Measurements from ENCODE around the gene POLR3G. TPM values are rescaled to one million over a fixed set of nuclear protein-coding genes. Genes with fewer than 3 reads are reported as not detected.

Gene POLR3G
- total and polyA plus RNA-seq, 7 donors: 1.0 to 4.9 (median 1.8) TPM

DNA sequence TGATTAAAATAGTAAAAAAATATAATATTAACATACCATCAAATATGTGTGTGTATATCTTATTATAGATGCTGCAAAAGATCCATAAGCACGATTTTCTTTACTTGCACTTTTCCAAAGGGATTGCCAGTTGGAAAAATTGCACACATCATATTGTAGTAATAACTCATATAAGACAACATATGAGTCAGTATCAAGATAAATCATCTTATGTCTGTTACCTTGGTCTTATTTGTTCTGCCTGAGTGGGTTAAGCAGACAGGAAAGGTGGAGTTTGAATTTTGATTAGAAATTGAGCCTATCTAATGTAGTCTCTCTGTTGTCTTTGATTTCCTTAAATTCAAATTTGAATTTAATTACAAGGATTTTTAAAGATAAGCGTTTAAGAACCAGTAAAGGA is 30.1 kb downstream of the POLR3G start:
- DNase-seq: no peak
- Histone ChIP-seq H3K27ac (no peak overlapping the region), H3K4me3 (no peak overlapping the region), H3K27me3 (ENCODE audit: insufficient read depth in 3 of 3, low read length in 2 of 3) (no peaks in the 10 kb centered on the region), H3K36me3 (ENCODE audit: insufficient read depth in 1 of 2, low read depth in 1 of 2) (no peaks in the 10 kb centered on the region), H3K4me1 (no peaks in the 10 kb centered on the region), H3K9me3 (no peaks in the 10 kb centered on the region)
- intact Hi-C loops (cut with DNase I): no loop called here
- TF ChIP-seq, protein P1, sequence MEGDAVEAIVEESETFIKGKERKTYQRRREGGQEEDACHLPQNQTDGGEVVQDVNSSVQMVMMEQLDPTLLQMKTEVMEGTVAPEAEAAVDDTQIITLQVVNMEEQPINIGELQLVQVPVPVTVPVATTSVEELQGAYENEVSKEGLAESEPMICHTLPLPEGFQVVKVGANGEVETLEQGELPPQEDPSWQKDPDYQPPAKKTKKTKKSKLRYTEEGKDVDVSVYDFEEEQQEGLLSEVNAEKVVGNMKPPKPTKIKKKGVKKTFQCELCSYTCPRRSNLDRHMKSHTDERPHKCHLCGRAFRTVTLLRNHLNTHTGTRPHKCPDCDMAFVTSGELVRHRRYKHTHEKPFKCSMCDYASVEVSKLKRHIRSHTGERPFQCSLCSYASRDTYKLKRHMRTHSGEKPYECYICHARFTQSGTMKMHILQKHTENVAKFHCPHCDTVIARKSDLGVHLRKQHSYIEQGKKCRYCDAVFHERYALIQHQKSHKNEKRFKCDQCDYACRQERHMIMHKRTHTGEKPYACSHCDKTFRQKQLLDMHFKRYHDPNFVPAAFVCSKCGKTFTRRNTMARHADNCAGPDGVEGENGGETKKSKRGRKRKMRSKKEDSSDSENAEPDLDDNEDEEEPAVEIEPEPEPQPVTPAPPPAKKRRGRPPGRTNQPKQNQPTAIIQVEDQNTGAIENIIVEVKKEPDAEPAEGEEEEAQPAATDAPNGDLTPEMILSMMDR (IDR thresholded peaks at IDR 0.05): no peak
- ATAC-seq: no peak
- WGBS, 3 donors: 86 to 95% (median 92%) methylated on average over 2 of the region's 2 CpGs

DNA sequence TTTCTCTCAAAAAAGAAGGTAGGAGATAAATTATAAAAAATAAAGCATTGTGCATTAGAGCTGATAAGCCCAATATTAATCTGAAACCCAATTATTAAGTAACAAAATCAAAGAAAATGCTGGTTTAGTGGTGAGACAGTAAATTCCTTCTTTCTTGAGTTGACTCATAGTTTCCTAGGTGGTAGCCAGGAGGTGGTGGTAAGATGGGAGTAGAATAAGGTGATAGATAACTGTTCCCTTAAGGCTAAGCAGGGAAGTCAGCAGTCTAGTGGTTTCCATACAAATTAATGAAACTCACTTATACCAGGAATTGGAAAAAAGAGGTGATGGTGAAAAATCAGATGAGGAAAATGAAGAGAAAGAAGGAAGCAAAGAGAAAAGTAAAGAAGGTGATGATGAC is 31.6 kb downstream of the POLR3G start:
- Histone ChIP-seq H3K36me3 (ENCODE audit: insufficient read depth in 1 of 2, low read depth in 1 of 2) (no peaks in the 10 kb centered on the region), H3K27me3 (ENCODE audit: insufficient read depth in 3 of 3, low read length in 2 of 3) (no peaks in the 10 kb centered on the region), H3K4me1 (no peaks in the 10 kb centered on the region), H3K4me3 (no peak overlapping the region), H3K27ac (no peak overlapping the region), H3K9me3 (no peaks in the 10 kb centered on the region)
- intact Hi-C loops (cut with DNase I): no loop called here
- ATAC-seq (no peak), DNase-seq (no peak)
- TF ChIP-seq, protein P1 (IDR thresholded peaks at IDR 0.05): no peak

DNA sequence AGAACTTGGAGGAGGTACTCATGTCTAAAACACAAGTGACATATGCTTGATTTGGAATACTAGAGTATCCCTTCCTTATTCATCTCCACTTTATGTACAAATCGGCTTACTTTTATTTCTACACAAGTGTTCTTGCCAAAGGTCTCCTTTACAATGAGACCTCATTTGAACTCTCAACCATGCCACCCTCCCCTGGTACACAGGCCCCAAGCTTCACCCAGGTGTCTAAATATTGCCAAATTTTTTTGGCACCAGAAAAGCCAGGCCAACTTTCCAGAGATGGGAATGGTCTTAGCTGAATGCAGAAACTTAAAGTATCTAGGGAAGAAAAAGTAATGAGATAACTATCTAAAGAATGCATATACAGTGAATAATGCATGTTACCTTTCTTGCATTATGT is 35.8 kb downstream of the POLR3G start:
- H3K36me3 ChIP-seq (ENCODE audit: insufficient read depth in 1 of 2, low read depth in 1 of 2): peaks cover 0 to 3% of the 10 kb centered on the region in 2 donors
- intact Hi-C loops (cut with DNase I): no loop called here
- no peak overlapping the region for H3K27ac ChIP-seq
- H3K4me1 ChIP-seq: no peaks in the 10 kb centered on the region
- ATAC-seq: no peak
- TF ChIP-seq, protein P1 (IDR thresholded peaks at IDR 0.05): no peak
- DNase-seq: no peak
- no peak overlapping the region for H3K4me3 ChIP-seq
- WGBS, 3 donors: 95 to 100% (median 100%) methylated on average over 1 of the region's 1 CpG
- no peaks in the 10 kb centered on the region for H3K27me3 ChIP-seq (ENCODE audit: insufficient read depth in 3 of 3, low read length in 2 of 3)
- H3K9me3 ChIP-seq: no peaks in the 10 kb centered on the region

DNA sequence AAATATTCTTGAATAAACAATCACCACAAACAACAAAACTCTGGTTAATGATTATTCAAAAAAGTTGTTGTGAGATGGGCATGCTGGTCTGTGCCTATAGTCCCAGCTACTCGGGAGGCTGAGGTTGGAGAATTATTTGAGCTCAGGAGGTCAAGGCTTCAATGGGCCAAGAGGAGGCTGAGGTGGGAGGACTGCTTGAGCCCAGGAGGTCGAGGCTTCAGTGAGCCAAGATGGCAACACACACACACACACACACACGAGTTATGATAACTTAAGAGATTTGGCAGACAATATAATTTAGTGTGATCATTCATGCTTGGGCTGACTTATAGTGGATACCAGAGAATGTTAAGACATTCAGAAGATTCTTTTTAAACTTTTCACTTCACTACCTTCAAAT is 39.9 kb downstream of the POLR3G start:
- ATAC-seq: no peak
- H3K4me3 ChIP-seq: no peak overlapping the region

DNA sequence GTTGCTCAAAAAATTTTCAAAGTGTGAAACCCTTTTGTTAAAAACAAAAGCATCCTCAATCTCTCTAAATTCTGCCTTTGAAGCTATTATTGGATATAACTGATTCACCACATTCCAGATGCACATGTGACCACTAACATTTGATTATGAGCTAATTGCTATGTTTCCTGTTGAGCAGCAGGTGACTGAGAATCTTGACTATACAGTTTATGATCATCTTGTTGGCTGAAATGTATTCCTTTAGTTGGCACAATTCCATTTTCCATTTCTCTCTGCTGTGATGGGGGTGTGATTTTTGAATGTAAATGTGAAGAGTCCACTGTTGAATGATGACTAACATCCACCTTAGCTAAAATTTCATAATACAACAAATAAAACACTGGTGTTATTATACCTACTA is 44.0 kb downstream of the POLR3G start:
- no peaks in the 10 kb centered on the region for H3K4me1 ChIP-seq
- H3K27me3 ChIP-seq (ENCODE audit: insufficient read depth in 3 of 3, low read length in 2 of 3): no peaks in the 10 kb centered on the region
- no peak overlapping the region for H3K4me3 ChIP-seq
- no peak overlapping the region for H3K27ac ChIP-seq
- no peaks in the 10 kb centered on the region for H3K9me3 ChIP-seq
- DNase-seq: no peak
- TF ChIP-seq, protein P1 (IDR thresholded peaks at IDR 0.05): no peak
- ATAC-seq: no peak
- intact Hi-C loops (cut with DNase I): no loop called here
- peaks cover 2 to 82% of the 10 kb centered on the region in 2 donors for H3K36me3 ChIP-seq (ENCODE audit: insufficient read depth in 1 of 2, low read depth in 1 of 2)

More for the DNA sequence above, 39.9 kb downstream of the POLR3G start:
- intact Hi-C loops (cut with DNase I): no loop called here
- Histone ChIP-seq H3K9me3 (no peaks in the 10 kb centered on the region), H3K27me3 (ENCODE audit: insufficient read depth in 3 of 3, low read length in 2 of 3) (no peaks in the 10 kb centered on the region), H3K4me1 (no peaks in the 10 kb centered on the region), H3K27ac (no peak overlapping the region), H3K36me3 (ENCODE audit: insufficient read depth in 1 of 2, low read depth in 1 of 2) (peaks cover 0 to 42% of the 10 kb centered on the region in 2 donors)
- 81 to 86% (median 82%) methylated on average over 3 of the region's 3 CpGs for WGBS, 3 donors
- TF ChIP-seq, protein P1 (IDR thresholded peaks at IDR 0.05): no peak
- DNase-seq: no peak

Measured in psoas muscle (tissue), 8 donors.